AG04449 (cell line): ENCODE measurements around the gene WDR82.

Experiments
- CTCF ChIA-PET: fragments of 350-600 bp; formaldehyde crosslinking; extraction: SDS; loops from one replicate; lab custom pipeline; 2021; ENCODE audit warnings: antibody characterized with exemption; lab: Yijun Ruan, JAX
- POLR2A ChIA-PET: fragments of 400-600, 350-600 bp; formaldehyde crosslinking; extraction: SDS; loops from one replicate; lab custom pipeline; 2020; ENCODE audit warnings: antibody characterized with exemption, inconsistent platforms; lab: Yijun Ruan, JAX
- DNase-seq: peaks from one replicate; pipeline ENCODE4 v3.0.0-alpha.2; 2010; ENCODE audit warnings: low read depth, low spot score
- H3K4me3 ChIP-seq: 2 replicates; pipeline ENCODE4 v1.5.1; 2011; ENCODE audit warnings: low read depth, mild to moderate bottlenecking, control low read depth, low read length
- TF ChIP-seq, protein P1 (sequence below): IDR thresholded peaks from one replicate; pipeline ENCODE4 v1.5.1; 2011; ENCODE audit warnings: mild to moderate bottlenecking, moderate library complexity, low read length, control low read depth, inconsistent platforms; ENCODE audit not compliant: insufficient read depth; ENCODE audit errors: missing control alignments

WDR82 gene

DNA sequence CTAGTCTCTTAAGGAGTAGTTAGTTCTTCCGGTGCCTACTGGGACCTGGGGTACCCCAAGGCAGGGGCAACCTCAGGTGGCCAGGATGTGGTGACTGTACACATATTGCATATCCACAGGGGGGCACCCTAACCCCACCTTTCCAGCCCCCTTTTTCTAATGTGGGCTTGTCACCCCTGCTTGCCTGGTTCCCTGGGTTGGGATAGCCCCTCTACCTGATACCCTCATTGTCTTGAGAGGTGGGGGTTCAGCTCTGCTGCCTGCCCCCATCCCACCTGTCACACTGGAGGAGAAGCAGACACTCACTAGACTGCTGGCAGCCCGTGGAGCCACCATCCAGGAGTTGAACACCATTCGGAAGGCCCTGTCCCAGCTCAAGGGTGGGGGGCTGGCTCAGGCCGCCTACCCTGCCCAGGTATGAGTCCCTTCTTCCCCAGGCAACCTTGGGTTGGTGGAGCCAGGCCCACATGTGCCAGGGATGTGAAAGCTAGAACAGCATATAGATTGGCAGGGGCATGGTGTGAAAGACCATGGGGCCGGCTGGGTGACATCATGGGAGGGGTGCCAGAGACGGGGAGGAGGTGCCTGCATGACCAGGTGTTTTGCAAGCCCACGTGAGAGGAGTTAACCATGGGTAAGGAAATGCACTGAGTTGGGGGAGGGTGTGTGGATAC lies 13.2 kb upstream of the WDR82 start:
- no peak overlapping the region for H3K4me3 ChIP-seq
- ChIA-PET POLR2A (no interaction called here), CTCF (interaction anchor here (0.7 to 27.0 kb wide), 14 partner anchors 8 to 157 kb away, joined by 3 to 498 read pairs (median 4); partner anchors contain the start of gene WDR82)
- no peak for DNase-seq
- TF ChIP-seq, protein P1, sequence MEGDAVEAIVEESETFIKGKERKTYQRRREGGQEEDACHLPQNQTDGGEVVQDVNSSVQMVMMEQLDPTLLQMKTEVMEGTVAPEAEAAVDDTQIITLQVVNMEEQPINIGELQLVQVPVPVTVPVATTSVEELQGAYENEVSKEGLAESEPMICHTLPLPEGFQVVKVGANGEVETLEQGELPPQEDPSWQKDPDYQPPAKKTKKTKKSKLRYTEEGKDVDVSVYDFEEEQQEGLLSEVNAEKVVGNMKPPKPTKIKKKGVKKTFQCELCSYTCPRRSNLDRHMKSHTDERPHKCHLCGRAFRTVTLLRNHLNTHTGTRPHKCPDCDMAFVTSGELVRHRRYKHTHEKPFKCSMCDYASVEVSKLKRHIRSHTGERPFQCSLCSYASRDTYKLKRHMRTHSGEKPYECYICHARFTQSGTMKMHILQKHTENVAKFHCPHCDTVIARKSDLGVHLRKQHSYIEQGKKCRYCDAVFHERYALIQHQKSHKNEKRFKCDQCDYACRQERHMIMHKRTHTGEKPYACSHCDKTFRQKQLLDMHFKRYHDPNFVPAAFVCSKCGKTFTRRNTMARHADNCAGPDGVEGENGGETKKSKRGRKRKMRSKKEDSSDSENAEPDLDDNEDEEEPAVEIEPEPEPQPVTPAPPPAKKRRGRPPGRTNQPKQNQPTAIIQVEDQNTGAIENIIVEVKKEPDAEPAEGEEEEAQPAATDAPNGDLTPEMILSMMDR, result peak; percentile 56

DNA sequence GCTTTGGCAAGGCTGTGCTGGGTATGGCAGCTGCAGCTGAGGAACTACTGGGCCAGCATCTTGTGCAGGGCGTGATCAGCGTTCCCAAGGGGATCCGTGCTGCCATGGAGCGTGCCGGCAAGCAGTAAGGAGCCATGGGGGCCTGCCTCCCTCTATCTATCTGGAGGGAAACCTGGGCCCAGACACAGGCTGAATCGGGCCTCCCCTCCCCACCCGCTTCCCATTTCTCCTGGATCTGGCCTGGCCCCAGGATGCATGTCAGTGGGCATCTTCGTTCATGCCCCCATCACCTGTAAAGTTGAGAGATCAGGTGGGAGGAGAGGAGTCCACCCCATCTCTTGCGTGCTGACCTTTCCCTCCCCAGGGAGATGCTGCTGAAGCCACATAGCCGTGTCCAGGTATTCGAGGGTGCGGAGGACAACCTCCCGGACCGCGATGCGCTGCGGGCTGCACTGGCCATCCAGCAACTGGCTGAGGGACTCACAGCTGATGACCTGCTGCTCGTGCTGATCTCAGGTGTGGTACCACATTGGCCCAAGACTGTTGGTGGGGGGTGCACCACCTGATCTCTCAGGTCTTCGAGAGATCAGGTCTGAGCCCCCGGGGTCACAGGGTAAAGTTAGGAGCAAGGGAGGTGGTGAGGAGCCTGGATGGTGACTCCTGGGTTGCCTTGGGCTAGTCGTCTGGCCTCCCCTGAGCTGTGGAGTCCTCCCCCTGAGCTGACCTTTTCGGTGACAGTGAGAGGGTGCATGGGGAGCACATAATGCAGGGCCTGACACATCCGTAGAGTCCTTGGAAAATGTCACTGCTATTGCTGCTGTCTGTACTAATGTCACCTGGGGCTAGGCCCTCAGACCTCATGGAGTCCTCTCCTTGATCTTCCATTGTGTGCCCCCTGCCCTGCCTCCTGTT lies 12.4 kb upstream of the WDR82 start:
- H3K4me3 ChIP-seq, result no peak overlapping the region
- CTCF ChIA-PET, result interaction anchor here (0.9 to 27.0 kb wide), 13 partner anchors 9 to 158 kb away, joined by 3 to 498 read pairs (median 5); partner anchors contain the start of gene WDR82

DNA sequence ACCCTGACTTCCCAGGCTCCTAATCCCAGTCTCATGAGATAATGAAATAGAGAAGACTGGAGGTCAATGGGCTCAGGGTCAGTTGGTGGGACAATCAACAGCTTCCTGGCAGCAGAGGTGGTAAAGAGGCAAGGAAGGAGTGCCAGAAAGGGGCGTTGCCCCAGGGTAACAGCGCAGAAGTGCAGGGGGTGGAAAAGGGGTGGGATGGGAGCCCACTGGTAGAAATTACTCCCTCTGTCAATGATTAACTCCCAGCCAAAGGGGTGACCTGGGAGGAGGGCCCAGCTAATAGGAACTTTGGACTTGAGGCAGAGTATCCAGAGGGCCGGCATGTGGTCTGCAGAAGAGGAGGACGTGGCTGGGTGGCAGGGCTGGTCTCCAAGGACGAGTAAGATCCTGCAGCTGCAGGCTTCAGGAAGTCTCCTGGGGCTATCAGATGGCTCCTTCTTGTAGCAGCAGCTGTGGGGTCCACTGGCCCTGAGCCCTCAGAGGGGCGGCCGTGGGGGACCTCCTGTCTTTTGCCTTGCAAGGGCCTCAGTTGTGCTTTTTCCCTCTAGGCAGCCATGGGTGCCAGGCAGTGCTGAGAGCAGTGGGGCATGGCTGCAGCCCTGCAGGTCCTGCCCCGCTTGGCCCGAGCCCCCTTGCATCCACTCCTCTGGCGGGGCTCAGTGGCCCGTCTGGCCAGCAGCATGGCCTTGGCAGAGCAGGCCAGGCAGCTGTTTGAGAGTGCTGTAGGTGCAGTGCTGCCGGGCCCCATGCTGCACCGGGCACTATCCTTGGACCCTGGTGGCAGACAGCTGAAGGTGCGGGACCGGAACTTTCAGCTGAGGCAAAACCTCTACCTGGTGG lies 11.5 kb upstream of the WDR82 start:
- POLR2A ChIA-PET, result no interaction called here
- H3K4me3 ChIP-seq, result no peak overlapping the region
- CTCF ChIA-PET, result interaction anchor here (0.9 to 27.0 kb wide), 10 partner anchors 10 to 158 kb away, joined by 3 to 498 read pairs (median 6); partner anchors contain the start of gene WDR82
- TF ChIP-seq, protein P1, result no peak
- no peak for DNase-seq

More for the DNA sequence above, 12.4 kb upstream of the WDR82 start:
- DNase-seq, result no peak
- TF ChIP-seq, protein P1, result no peak
- POLR2A ChIA-PET, result no interaction called here

DNA sequence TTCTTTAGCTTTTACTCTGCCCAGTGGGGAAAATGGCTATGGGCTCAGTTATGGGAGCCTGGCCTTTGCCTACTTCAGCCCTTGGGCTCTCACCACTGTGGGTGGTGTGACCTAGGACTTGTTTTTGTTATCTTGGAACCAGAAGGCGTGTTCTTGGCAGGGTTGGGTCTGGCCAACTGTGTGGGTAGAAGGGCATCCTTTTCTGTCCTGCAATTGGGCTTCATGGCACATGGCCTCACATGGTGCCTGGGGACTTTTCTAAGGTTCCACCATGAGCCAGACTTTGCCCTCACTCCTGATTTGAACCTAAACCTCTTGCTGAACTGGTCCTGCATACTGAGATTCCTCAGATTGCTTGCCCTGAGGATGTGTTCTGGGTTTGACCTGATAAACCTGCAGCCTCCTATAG lies 10.9 kb upstream of the WDR82 start:
- ChIA-PET CTCF (interaction anchor here (1.1 to 27.0 kb wide), 9 partner anchors 10 to 159 kb away, joined by 4 to 498 read pairs (median 6); partner anchors contain the start of gene WDR82), POLR2A (interaction anchor here (2.4 kb wide), 1 partner anchor 10 kb away, joined by 8 read pairs; no protein-coding TSS in a partner anchor)
- H3K4me3 ChIP-seq, result no peak overlapping the region
- no peak for DNase-seq
- TF ChIP-seq, protein P1, result no peak

DNA sequence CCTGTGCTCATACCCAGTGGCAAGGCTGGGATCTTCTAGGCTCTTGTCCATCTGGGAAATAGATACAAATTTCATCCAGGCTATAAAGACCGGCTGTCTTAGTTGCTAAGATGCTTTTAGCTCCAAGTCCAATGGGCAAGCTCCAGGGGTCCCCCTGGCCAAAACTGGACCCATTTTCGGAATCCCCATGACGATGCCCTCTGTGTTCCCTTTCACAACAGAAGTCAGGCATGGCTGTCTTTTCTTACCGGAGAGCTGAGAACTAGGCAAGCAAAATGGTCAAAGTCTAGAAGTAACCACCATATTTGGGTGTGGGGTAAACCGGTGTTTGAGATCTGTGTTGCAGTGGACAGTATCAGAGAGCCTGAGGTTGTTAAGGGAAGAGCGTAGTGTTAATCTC lies 10.2 kb upstream of the WDR82 start:
- H3K4me3 ChIP-seq, result peak overlapping the region; percentile 99
- POLR2A ChIA-PET, result interaction anchor here (2.4 kb wide), 1 partner anchor 11 kb away, joined by 8 read pairs; no protein-coding TSS in a partner anchor
- TF ChIP-seq, protein P1, result no peak
- CTCF ChIA-PET, result interaction anchor here (1.1 to 27.0 kb wide), 10 partner anchors 10 to 159 kb away, joined by 3 to 498 read pairs (median 6); partner anchors contain the start of gene WDR82
- no peak for DNase-seq
